PC-3 (cell line): Measurements from ENCODE around the gene DPM3. TPM values are rescaled to one million over a fixed set of nuclear protein-coding genes. Genes with fewer than 3 reads are reported as not detected.
"Not testable (repeated sequence)": the region's sequence is repeated elsewhere in the genome, so short reads cannot be mapped to it uniquely, and the experiment has no call there.

Experiments
- ATAC-seq: fragments of 200-7000 bp; cut with Tn5 transposase; 2 replicates; pipeline ENCODE4 v1.9.1; 2020; ENCODE audit warnings: mild to moderate bottlenecking, moderate library complexity
- BruUV-seq: library from RNA; stranded (reverse); fragments of 400-500 nt; replicated peaks from 2 replicates; lab custom pipeline; 2021; lab: Mats Ljungman, UMichigan
- CTCF ChIA-PET: fragments of 300-600 bp; sonication (Branson Sonifier 250); formaldehyde crosslinking; loops from one replicate; lab custom pipeline; 2022; ENCODE audit warnings: antibody characterized with exemption; lab: Charles Lee
- POLR2A ChIA-PET: fragments of 300-600 bp; sonication (Branson Sonifier 250); formaldehyde crosslinking; loops from one replicate; lab custom pipeline; 2022; ENCODE audit warnings: antibody characterized with exemption; ENCODE audit not compliant: unreplicated experiment; lab: Charles Lee
- DNase-seq: peaks from one replicate; pipeline ENCODE4 v3.0.0-alpha.2; 2015
- H2AFZ ChIP-seq: fragments of 300-600 bp; sonication (generic); 2 replicates; pipeline ENCODE4 v1.6.0; 2016; ENCODE audit warnings: antibody characterized with exemption, low read length
- H3F3A ChIP-seq: fragments of 300-600 bp; sonication (generic); one replicate; pipeline ENCODE4 v1.6.0; 2017; ENCODE audit warnings: antibody characterized with exemption, low read length, control low read depth, mild to moderate bottlenecking; ENCODE audit not compliant: unreplicated experiment
- H3K27ac ChIP-seq: fragments of 300-600 bp; sonication (generic); 2 replicates; pipeline ENCODE4 v1.5.1; 2016; ENCODE audit warnings: mild to moderate bottlenecking, low read length
- H3K27me3 ChIP-seq: fragments of 300-600 bp; sonication (generic); 2 replicates; pipeline ENCODE4 v1.6.1; 2016; ENCODE audit warnings: low read length, mixed read lengths
- H3K36me3 ChIP-seq: fragments of 300-600 bp; sonication (generic); 2 replicates; pipeline ENCODE4 v1.6.1; 2016; ENCODE audit warnings: low read depth, mixed run types, low read length, mixed read lengths
- H3K4me1 ChIP-seq: fragments of 300-600 bp; sonication (generic); 2 replicates; pipeline ENCODE4 v1.5.1; 2016; ENCODE audit warnings: low read length; ENCODE audit not compliant: insufficient read depth
- H3K4me2 ChIP-seq: fragments of 300-600 bp; sonication (generic); 2 replicates; pipeline ENCODE4 v1.6.0; 2016; ENCODE audit warnings: low read length
- H3K4me3 ChIP-seq: fragments of 300-600 bp; sonication (generic); 2 replicates; pipeline ENCODE4 v1.5.1; 2016; ENCODE audit warnings: mild to moderate bottlenecking, low read length, mixed read lengths
- H3K79me2 ChIP-seq: fragments of 300-600 bp; sonication (generic); 2 replicates; pipeline ENCODE4 v1.6.1; 2017; ENCODE audit warnings: low read length, mixed read lengths
- H3K9ac ChIP-seq: fragments of 300-600 bp; sonication (generic); 2 replicates; pipeline ENCODE4 v1.6.0; 2016; ENCODE audit warnings: mild to moderate bottlenecking, low read length
- H3K9me2 ChIP-seq: fragments of 300-600 bp; sonication (generic); replicated peaks from 2 replicates; pipeline ENCODE4 v1.6.1; 2016; ENCODE audit warnings: mixed run types, low read length, mixed read lengths
- H3K9me3 ChIP-seq: fragments of 300-600 bp; sonication (generic); 2 replicates; pipeline ENCODE4 v1.6.1; 2016; ENCODE audit warnings: low read length, mixed read lengths
- H4K20me1 ChIP-seq: fragments of 300-600 bp; sonication (generic); 2 replicates; pipeline ENCODE4 v1.6.1; 2016; ENCODE audit warnings: low read length, mixed read lengths
- EZH2 ChIP-seq: fragments of 300-600 bp; sonication (generic); IDR thresholded peaks from one replicate; pipeline ENCODE4 v1.6.1; 2017; ENCODE audit warnings: antibody characterized with exemption, mild to moderate bottlenecking, low read length; ENCODE audit not compliant: unreplicated experiment
- EZH2phosphoT487 ChIP-seq: fragments of 300-600 bp; sonication (generic); IDR thresholded peaks from 2 replicates; pipeline ENCODE4 v1.6.1; 2018; ENCODE audit warnings: mild to moderate bottlenecking, antibody characterized with exemption, low read length, borderline replicate concordance
- intact Hi-C: fragments of 100-400 bp; cut with micrococcal nuclease; formaldehyde crosslinking; loops from 2 replicates; pipeline ENCODE4 v1.9.0; 2023
- total RNA-seq: library from RNA; depleted of rRNA; stranded (reverse); fragments of >200 nt; gene quantifications from 2 replicates; pipeline ENCODE4 v1.2.3, GENCODE V29; 2014
- TF ChIP-seq, protein P1 (sequence below): fragments of 300-600 bp; sonication (generic); conservative IDR thresholded peaks from 2 replicates; pipeline ENCODE4 v1.5.1; 2017; ENCODE audit warnings: antibody characterized with exemption, low read depth, mild to moderate bottlenecking, low read length

The DPM3 gene
- total RNA-seq, 1 experiment from 2014 or later = 74.3 TPM

DNA sequence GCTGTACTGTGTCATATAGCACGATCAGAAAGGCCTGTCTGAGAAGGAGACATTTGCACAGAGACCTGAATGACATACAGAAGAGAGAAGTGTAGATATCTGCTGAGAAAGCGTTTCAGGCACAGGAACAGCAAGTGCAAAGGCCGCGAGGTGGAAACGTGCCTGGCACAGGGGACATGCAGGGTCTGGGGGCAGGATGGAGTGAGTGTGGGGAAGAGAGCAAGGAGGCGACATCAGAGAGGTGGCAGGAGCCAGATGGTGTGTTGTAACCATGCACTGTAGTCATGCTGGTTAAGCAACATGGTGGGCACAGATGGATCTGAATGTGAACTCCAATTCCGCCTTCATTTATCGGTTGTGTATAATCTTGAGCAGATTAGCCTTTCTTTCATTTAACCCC lies 19.8 kb upstream of the DPM3 start:
- no peak for ATAC-seq
- Histone ChIP-seq H3K4me1 (no peaks in the 10 kb centered on the region), H3F3A (no peaks in the 10 kb centered on the region), H4K20me1 (no peaks in the 10 kb centered on the region), H3K27me3 (no peaks in the 10 kb centered on the region), H2AFZ (no peak overlapping the region), H3K4me3 (no peak overlapping the region), H3K27ac (no peak overlapping the region), H3K79me2 (no peaks in the 10 kb centered on the region), H3K9me3 (no peaks in the 10 kb centered on the region), H3K9me2 (no peaks in the 10 kb centered on the region), H3K9ac (no peak overlapping the region), H3K36me3 (no peaks in the 10 kb centered on the region), H3K4me2 (no peak overlapping the region)
- DNase-seq = no peak
- no TSS peak for BruUV-seq
- TF ChIP-seq, protein P1, sequence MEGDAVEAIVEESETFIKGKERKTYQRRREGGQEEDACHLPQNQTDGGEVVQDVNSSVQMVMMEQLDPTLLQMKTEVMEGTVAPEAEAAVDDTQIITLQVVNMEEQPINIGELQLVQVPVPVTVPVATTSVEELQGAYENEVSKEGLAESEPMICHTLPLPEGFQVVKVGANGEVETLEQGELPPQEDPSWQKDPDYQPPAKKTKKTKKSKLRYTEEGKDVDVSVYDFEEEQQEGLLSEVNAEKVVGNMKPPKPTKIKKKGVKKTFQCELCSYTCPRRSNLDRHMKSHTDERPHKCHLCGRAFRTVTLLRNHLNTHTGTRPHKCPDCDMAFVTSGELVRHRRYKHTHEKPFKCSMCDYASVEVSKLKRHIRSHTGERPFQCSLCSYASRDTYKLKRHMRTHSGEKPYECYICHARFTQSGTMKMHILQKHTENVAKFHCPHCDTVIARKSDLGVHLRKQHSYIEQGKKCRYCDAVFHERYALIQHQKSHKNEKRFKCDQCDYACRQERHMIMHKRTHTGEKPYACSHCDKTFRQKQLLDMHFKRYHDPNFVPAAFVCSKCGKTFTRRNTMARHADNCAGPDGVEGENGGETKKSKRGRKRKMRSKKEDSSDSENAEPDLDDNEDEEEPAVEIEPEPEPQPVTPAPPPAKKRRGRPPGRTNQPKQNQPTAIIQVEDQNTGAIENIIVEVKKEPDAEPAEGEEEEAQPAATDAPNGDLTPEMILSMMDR = no peak
- TF ChIP-seq EZH2phosphoT487 (no peak), EZH2 (no peak)
- CTCF ChIA-PET = no interaction called here
- intact Hi-C loops = no loop called here
- POLR2A ChIA-PET = no interaction called here

DNA sequence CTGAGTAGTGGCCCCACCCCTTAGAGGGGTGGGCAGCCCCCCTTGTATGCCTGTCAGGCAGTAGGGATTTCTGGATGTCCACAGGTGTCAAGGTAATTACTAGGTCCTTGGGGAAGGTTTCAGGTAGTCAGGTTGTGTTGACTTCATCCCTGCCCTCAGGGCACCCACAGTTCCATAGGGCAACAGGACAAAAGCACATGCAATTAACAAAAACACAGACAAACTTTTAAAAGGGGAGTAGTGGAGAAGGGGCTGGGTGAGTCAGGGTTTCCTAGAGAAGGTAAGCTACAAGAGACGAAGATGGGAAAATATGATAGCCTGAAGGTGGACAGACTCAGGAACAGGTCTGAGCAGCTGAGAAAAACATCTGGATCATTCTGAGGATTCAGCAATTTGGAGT lies 18.7 kb upstream of the DPM3 start:
- CTCF ChIA-PET = no interaction called here
- TF ChIP-seq EZH2 (no peak), EZH2phosphoT487 (no peak)
- TF ChIP-seq, protein P1 = no peak
- Histone ChIP-seq H3K79me2 (no peaks in the 10 kb centered on the region), H3K9me2 (no peaks in the 10 kb centered on the region), H3F3A (no peaks in the 10 kb centered on the region), H2AFZ (no peak overlapping the region), H4K20me1 (no peaks in the 10 kb centered on the region), H3K4me3 (no peak overlapping the region), H3K4me2 (no peak overlapping the region), H3K9ac (no peak overlapping the region), H3K9me3 (no peaks in the 10 kb centered on the region), H3K27me3 (no peaks in the 10 kb centered on the region), H3K4me1 (no peaks in the 10 kb centered on the region), H3K27ac (no peak overlapping the region), H3K36me3 (no peaks in the 10 kb centered on the region)
- no peak for ATAC-seq
- no TSS peak for BruUV-seq
- POLR2A ChIA-PET = no interaction called here
- DNase-seq = no peak
- intact Hi-C loops = no loop called here

DNA sequence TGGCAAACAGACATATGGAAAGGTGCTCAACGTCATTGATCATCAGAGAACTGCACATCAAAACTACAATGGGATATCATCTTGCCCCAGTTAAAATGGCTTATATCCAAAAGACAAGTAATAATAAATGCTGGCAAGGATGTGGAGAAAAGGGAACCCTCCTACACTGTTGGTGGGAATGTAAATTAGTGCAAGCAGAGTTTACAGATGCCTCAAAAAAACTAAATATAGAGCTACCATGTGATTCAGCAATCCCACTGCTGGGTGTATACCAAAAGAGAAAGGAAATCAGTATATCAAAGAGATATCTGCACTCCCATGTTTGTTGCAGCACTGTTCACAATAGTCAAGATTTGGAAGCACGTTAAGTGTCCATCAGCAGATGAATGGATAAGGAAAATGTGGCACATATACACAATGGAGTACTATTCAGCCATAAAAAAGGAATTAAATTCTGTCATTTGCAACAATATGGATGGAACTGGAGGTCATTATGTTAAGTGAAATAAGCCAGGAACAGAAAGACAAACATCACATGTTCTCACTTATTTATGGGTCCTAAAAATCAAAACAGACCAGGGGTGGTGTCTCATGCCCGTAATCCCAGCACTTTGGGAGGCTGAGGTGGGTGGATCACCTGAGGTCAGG lies 15.8 kb upstream of the DPM3 start:
- H3K9me3 ChIP-seq, ATAC-seq, DNase-seq, H3K27me3 ChIP-seq, H2AFZ ChIP-seq, H3K36me3 ChIP-seq, BruUV-seq, H3K9me2 ChIP-seq, H3F3A ChIP-seq, H3K79me2 ChIP-seq, H3K9ac ChIP-seq, H3K27ac ChIP-seq, H4K20me1 ChIP-seq, intact Hi-C loops, H3K4me2 ChIP-seq, H3K4me3 ChIP-seq, H3K4me1 ChIP-seq, POLR2A ChIA-PET: not testable (repeated sequence)
- CTCF ChIA-PET = interaction anchor here (1.0 kb wide), 1 partner anchor 17 kb away, joined by 4 read pairs; the partner anchor contains the start of gene KRTCAP2
